Gastrocnemius medialis (tissue), 4 donors: ENCODE results near the gene NUFIP2.

Experiments
- CTCF ChIP-seq, 5 experiments: fragments of 450-650 bp in 3 of 5; fragments of 200-600 bp in 2 of 5; sonication (generic) in 2 of 5; IDR thresholded peaks in 4 of 5; conservative IDR thresholded peaks in 1 of 5; 1 replicate in 4 of 5; 2 replicates in 1 of 5; pipeline ENCODE4 v1.5.1; 2016 to 2019; ENCODE audit warnings: antibody characterized with exemption in 5 of 5, mild to moderate bottlenecking in 3 of 5, moderate library complexity in 3 of 5
- POLR2A ChIP-seq, 2 donors: fragments of 450-650 bp; IDR thresholded peaks; one replicate each; pipeline ENCODE4 v1.6.1; 2017; ENCODE audit warnings: antibody characterized with exemption in 2 of 2, mild to moderate bottlenecking in 2 of 2, moderate library complexity in 2 of 2

- TF ChIP-seq CTCF (IDR thresholded peaks at IDR 0.05 in 4 of 5, conservative IDR thresholded peaks at IDR 0.05 in 1 of 5): no peak
- no peak for TF ChIP-seq POLR2A (IDR thresholded peaks at IDR 0.05)
Measured at GRCh38 chr17:29342158-29342765, 48.3 kb upstream of the NUFIP2 start.
